ENCODE results near the gene FBXO2.

FBXO2 gene

GRCh38 chr1:11691302-11691914 lies 37.2 kb upstream of the FBXO2 start, which contains the start of gene DRAXIN:
TSS of gene DRAXIN (plus strand) at chr1:11691710. CDS start at chr1:11706259, 14,549 bp downstream.
- peak within 1 kb of the TSS; percentile 75 to 93 for H3K27ac Mint-ChIP-seq
- no peaks in the 10 kb centered on the region for H3K9me3 Mint-ChIP-seq
- peak within 1 kb of the TSS; percentile 81 to 82 for H3K4me3 Mint-ChIP-seq
- peaks cover 26 to 33% of the 10 kb centered on the region in 2 donors for H3K4me1 Mint-ChIP-seq (ENCODE audit: low read depth in 2 of 2)
- DNase-seq (peak in 2 of 3 experiments; percentile 9 to 18), ATAC-seq (replicated peaks) (peak; percentile 20)
- H3K27me3 Mint-ChIP-seq, result peaks cover 24 to 43% of the 10 kb centered on the region in 2 donors
- peaks cover 5% of the 10 kb centered on the region for H3K36me3 Mint-ChIP-seq (ENCODE audit: insufficient read depth)

- Mint-ChIP-seq H3K4me3 (peak overlapping the region; percentile 60 to 81), H3K27ac (peak overlapping the region in 1 of 2 donors; percentile 79), H3K9me3 (no peaks in the 10 kb centered on the region), H3K36me3 (ENCODE audit: insufficient read depth) (peaks cover 5% of the 10 kb centered on the region), H3K4me1 (ENCODE audit: low read depth in 2 of 2) (peaks cover 26 to 33% of the 10 kb centered on the region in 2 donors), H3K27me3 (peaks cover 24 to 51% of the 10 kb centered on the region in 2 donors)
- ATAC-seq (replicated peaks) (no peak), DNase-seq (no peak)
Measured at GRCh38 chr1:11690397-11691301, 36.4 kb upstream of the FBXO2 start.

- DNase-seq (no peak), ATAC-seq (replicated peaks) (no peak)
- Mint-ChIP-seq H3K27ac (no peak overlapping the region), H3K27me3 (peaks cover 24 to 65% of the 10 kb centered on the region in 2 donors), H3K36me3 (ENCODE audit: insufficient read depth) (peaks cover 5% of the 10 kb centered on the region), H3K9me3 (no peaks in the 10 kb centered on the region), H3K4me1 (ENCODE audit: low read depth in 2 of 2) (peaks cover 19 to 25% of the 10 kb centered on the region in 2 donors), H3K4me3 (no peak overlapping the region)
Measured at GRCh38 chr1:11688506-11688905, 34.3 kb upstream of the FBXO2 start.

GRCh38 chr1:11685210-11685752 lies 31.1 kb upstream of the FBXO2 start:
- H3K4me1 Mint-ChIP-seq (ENCODE audit: low read depth in 2 of 2), result peaks cover under 1 to 11% of the 10 kb centered on the region in 2 donors
- H3K27ac Mint-ChIP-seq, result no peak overlapping the region
- no peaks in the 10 kb centered on the region for H3K9me3 Mint-ChIP-seq
- H3K4me3 Mint-ChIP-seq, result no peak overlapping the region
- DNase-seq, result no peak
- ATAC-seq (replicated peaks), result no peak
- peaks cover 16 to 50% of the 10 kb centered on the region in 2 donors for H3K27me3 Mint-ChIP-seq
- H3K36me3 Mint-ChIP-seq (ENCODE audit: insufficient read depth), result peaks cover 2% of the 10 kb centered on the region

GRCh38 chr1:11684070-11684469 lies 29.8 kb upstream of the FBXO2 start:
- no peak overlapping the region for H3K27ac Mint-ChIP-seq
- peaks cover 5 to 6% of the 10 kb centered on the region in 2 donors for H3K4me1 Mint-ChIP-seq (ENCODE audit: low read depth in 2 of 2)
- DNase-seq, result no peak
- no peak for ATAC-seq (replicated peaks)
- H3K9me3 Mint-ChIP-seq, result no peaks in the 10 kb centered on the region
- H3K27me3 Mint-ChIP-seq, result peaks cover 8 to 40% of the 10 kb centered on the region in 2 donors
- peaks cover 7% of the 10 kb centered on the region for H3K36me3 Mint-ChIP-seq (ENCODE audit: insufficient read depth)
- no peak overlapping the region for H3K4me3 Mint-ChIP-seq

GRCh38 chr1:11682799-11683198 lies 28.6 kb upstream of the FBXO2 start:
- Mint-ChIP-seq H3K27ac (no peak overlapping the region), H3K36me3 (ENCODE audit: insufficient read depth) (peaks cover 4% of the 10 kb centered on the region), H3K4me1 (ENCODE audit: low read depth in 2 of 2) (peaks cover 6% of the 10 kb centered on the region in 2 donors), H3K27me3 (peaks cover 3 to 28% of the 10 kb centered on the region in 2 donors), H3K9me3 (no peaks in the 10 kb centered on the region), H3K4me3 (no peak overlapping the region)
- ATAC-seq (replicated peaks), result no peak
- no peak for DNase-seq

- DNase-seq (no peak), ATAC-seq (replicated peaks) (no peak)
- Mint-ChIP-seq H3K9me3 (no peaks in the 10 kb centered on the region), H3K27me3 (peaks cover 0 to 23% of the 10 kb centered on the region in 2 donors), H3K4me1 (ENCODE audit: low read depth in 2 of 2) (peaks cover 6% of the 10 kb centered on the region in 2 donors), H3K27ac (peak overlapping the region in 1 of 2 donors; percentile 76), H3K36me3 (ENCODE audit: insufficient read depth) (peaks cover 4% of the 10 kb centered on the region), H3K4me3 (peak overlapping the region; percentile 27 to 82)
Measured at GRCh38 chr1:11682287-11682771, 28.1 kb upstream of the FBXO2 start.

- peaks cover 0 to 19% of the 10 kb centered on the region in 2 donors for H3K27me3 Mint-ChIP-seq
- H3K27ac Mint-ChIP-seq, result peak within 1 kb of the TSS; percentile 76 to 90
- peaks cover 4% of the 10 kb centered on the region for H3K36me3 Mint-ChIP-seq (ENCODE audit: insufficient read depth)
- H3K9me3 Mint-ChIP-seq, result no peaks in the 10 kb centered on the region
- ATAC-seq (replicated peaks) (peak; percentile 92), DNase-seq (peak; percentile 85 to 88 (median 86))
- H3K4me3 Mint-ChIP-seq, result peak within 1 kb of the TSS; percentile 82 to 86
- peaks cover 6% of the 10 kb centered on the region in 2 donors for H3K4me1 Mint-ChIP-seq (ENCODE audit: low read depth in 2 of 2)
Measured at GRCh38 chr1:11681071-11681771, 27.0 kb upstream of the FBXO2 start, which contains the start of gene MAD2L2. TSS of gene MAD2L2 (minus strand) at chr1:11681148. CDS start at chr1:11680601, 547 bp downstream.

GRCh38 chr1:11680270-11681070 lies 26.2 kb upstream of the FBXO2 start:
- DNase-seq (no peak), ATAC-seq (replicated peaks) (peak; percentile 3)
- peak overlapping the region; percentile 82 to 86 for H3K4me3 Mint-ChIP-seq

GRCh38 chr1:11678442-11678841 lies 24.2 kb upstream of the FBXO2 start:
- Mint-ChIP-seq H3K4me1 (ENCODE audit: low read depth in 2 of 2) (peaks cover 6 to 8% of the 10 kb centered on the region in 2 donors), H3K9me3 (no peaks in the 10 kb centered on the region), H3K36me3 (ENCODE audit: insufficient read depth) (peaks cover 23% of the 10 kb centered on the region), H3K27me3 (no peaks in the 10 kb centered on the region), H3K4me3 (no peak overlapping the region), H3K27ac (peak overlapping the region in 1 of 2 donors; percentile 32)
- DNase-seq (no peak), ATAC-seq (replicated peaks) (no peak)

More at GRCh38 chr1:11680270-11681070, 26.2 kb upstream of the FBXO2 start:
- H3K9me3 Mint-ChIP-seq, result no peaks in the 10 kb centered on the region
- H3K27me3 Mint-ChIP-seq, result peaks cover 0 to 14% of the 10 kb centered on the region in 2 donors
- H3K4me1 Mint-ChIP-seq (ENCODE audit: low read depth in 2 of 2), result peaks cover 6% of the 10 kb centered on the region in 2 donors
- peak overlapping the region in 1 of 2 donors; percentile 76 for H3K27ac Mint-ChIP-seq
- peaks cover 4% of the 10 kb centered on the region for H3K36me3 Mint-ChIP-seq (ENCODE audit: insufficient read depth)

GRCh38 chr1:11676386-11677103 lies 22.3 kb upstream of the FBXO2 start:
- Mint-ChIP-seq H3K27me3 (no peaks in the 10 kb centered on the region), H3K4me3 (no peak overlapping the region), H3K4me1 (ENCODE audit: low read depth in 2 of 2) (peaks cover 6 to 11% of the 10 kb centered on the region in 2 donors), H3K9me3 (no peaks in the 10 kb centered on the region), H3K27ac (no peak overlapping the region), H3K36me3 (ENCODE audit: insufficient read depth) (peaks cover 27% of the 10 kb centered on the region)
- no peak for DNase-seq
- ATAC-seq (replicated peaks), result no peak

All from effector memory CD8-positive, alpha-beta T cell (primary cell).